ENCODE measurements around the gene LRRC26. TPM values are rescaled to one million over a fixed set of nuclear protein-coding genes. Genes with fewer than 3 reads are reported as not detected.

Gene LRRC26
- total RNA-seq (0.28 TPM), polyA plus RNA-seq (0.05 TPM)
- long read RNA-seq, donor 1, result 0 reads
- long read RNA-seq, donor 2, result 0 reads
- long read RNA-seq, donor 3, partial matches to known transcripts, result 0 of 2 reads
- long read RNA-seq, donor 3, other reads (novel, unspliced or antisense), result 0 of 2 reads
- long read RNA-seq, donor 4, partial matches to known transcripts, result 0 of 2 reads
- long read RNA-seq, donor 4, other reads (novel, unspliced or antisense), result 0 of 2 reads
- long read RNA-seq, donor 5, partial matches to known transcripts, result 0 of 1 reads
- long read RNA-seq, donor 5, other reads (novel, unspliced or antisense), result 0 of 1 reads
- long read RNA-seq, donor 6, partial matches to known transcripts, result 0 of 4 reads
- long read RNA-seq, donor 6, other reads (novel, unspliced or antisense), result 0 of 4 reads
- long read RNA-seq, donor 7, partial matches to known transcripts, result 0 of 1 reads
- long read RNA-seq, donor 7, other reads (novel, unspliced or antisense), result 0 of 1 reads
- long read RNA-seq, donor 8, partial matches to known transcripts, result 0 of 1 reads
- long read RNA-seq, donor 8, other reads (novel, unspliced or antisense), result 0 of 1 reads
- long read RNA-seq, donor 9, result 0 reads
- long read RNA-seq, donor 10, partial matches to known transcripts, result 0 of 1 reads
- long read RNA-seq, donor 10, other reads (novel, unspliced or antisense), result 0 of 1 reads

GRCh38 chr9:137169896-137170358 lies at the start of gene LRRC26:
Gene LRRC26 (minus strand): TSS chr9:137170051. CDS start chr9:137169943, 108 bp downstream.
- WGBS, result 25% methylated on average over 41 of the region's 41 CpGs
- H3K27me3 ChIP-seq (ENCODE audit: control insufficient read depth in 2 of 2, insufficient read depth in 1 of 2, low read length in 1 of 2), result peaks cover 56 to 98% of the 10 kb centered on the region in 2 donors

DNA sequence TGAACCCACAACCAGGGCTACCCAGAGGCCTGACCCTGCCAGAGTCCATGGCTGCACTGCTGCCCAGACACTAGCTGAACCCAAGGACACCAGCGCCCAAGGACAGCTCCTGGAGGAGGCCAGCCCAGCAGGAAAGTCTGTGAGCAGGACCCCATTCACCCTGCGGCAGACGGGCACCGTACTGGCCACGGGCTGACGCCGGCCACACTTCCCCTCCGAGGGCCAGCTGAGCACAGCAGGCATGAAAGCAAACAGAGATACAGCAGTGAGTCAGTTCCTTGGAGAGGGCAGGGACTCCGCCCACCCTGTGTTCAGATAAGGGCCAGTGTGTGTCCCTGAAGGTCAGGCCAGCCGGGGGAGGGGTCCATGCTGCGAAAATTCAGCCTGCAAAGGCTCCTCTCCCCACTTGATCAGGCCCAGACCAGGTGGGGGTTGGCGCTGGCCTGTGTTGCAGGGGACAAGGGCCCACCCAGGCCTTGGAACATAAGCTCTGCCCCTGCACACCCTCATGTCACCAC lies 49.0 kb upstream of the LRRC26 start:
- H3K36me3 ChIP-seq (ENCODE audit: control insufficient read depth in 2 of 2, insufficient read depth in 2 of 2, low read length in 1 of 2), result peaks cover 20 to 30% of the 10 kb centered on the region in 2 donors
- H3K27me3 ChIP-seq (ENCODE audit: control insufficient read depth in 2 of 2, insufficient read depth in 1 of 2, low read length in 1 of 2), result peaks cover 19 to 32% of the 10 kb centered on the region in 2 donors
- DNase-seq (ENCODE audit: low read depth in 6 of 9, low spot score in 9 of 9), result no peak
- H3K9me3 ChIP-seq (ENCODE audit: control insufficient read depth in 2 of 2, insufficient read depth in 1 of 2, low read length in 1 of 2), result no peaks in the 10 kb centered on the region
- H3K4me3 ChIP-seq (ENCODE audit: low read length in 2 of 2), result no peak overlapping the region
- H3K27ac ChIP-seq (ENCODE audit: low read depth in 1 of 2, low read length in 1 of 2), result no peak overlapping the region
- H3K4me1 ChIP-seq (ENCODE audit: control insufficient read depth in 2 of 2, insufficient read depth in 2 of 2, low read length in 2 of 2), result peaks cover 10 to 14% of the 10 kb centered on the region in 2 donors
- WGBS, result 95% methylated on average over 12 of the region's 12 CpGs

More at GRCh38 chr9:137169896-137170358, at the start of gene LRRC26:
- Histone ChIP-seq H3K4me1 (ENCODE audit: control insufficient read depth in 2 of 2, insufficient read depth in 2 of 2, low read length in 2 of 2) (peaks cover 38 to 41% of the 10 kb centered on the region in 2 donors), H3K4me3 (ENCODE audit: low read length in 2 of 2) (peak within 1 kb of the TSS in 1 of 2 donors; percentile 17), H3K27ac (ENCODE audit: low read depth in 1 of 2, low read length in 1 of 2) (no peak within 1 kb of the TSS), H3K36me3 (ENCODE audit: control insufficient read depth in 2 of 2, insufficient read depth in 2 of 2, low read length in 1 of 2) (no peaks in the 10 kb centered on the region), H3K9me3 (ENCODE audit: control insufficient read depth in 2 of 2, insufficient read depth in 1 of 2, low read length in 1 of 2) (no peaks in the 10 kb centered on the region)
- DNase-seq (ENCODE audit: low read depth in 6 of 9, low spot score in 9 of 9), result no peak

DNA sequence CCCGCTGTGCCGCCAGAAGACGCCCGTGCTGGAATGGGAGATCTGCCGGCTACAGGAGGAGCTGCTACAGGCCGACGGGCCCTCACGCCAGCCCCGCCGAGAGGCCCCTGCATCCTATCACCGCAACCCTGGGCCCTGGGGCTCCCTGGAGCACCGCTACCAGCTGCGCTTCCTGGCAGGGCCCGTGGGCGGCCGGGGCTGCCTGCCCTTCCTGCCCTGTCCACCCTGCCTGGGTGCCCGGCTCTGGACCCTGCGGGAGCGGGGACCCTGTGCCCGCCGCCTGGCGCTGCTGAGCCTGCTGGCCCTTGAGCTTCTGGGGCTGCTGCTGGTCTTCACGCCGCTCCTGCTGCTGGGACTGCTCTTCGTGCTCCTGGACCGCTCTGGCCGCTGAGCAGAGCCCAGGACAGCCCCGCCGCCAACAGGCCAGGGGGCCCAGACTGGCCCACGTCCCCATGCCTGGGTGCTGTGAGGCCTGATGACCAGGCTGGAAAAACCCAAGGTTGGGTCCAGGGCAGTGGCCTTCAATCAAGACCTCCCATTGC lies 48.4 kb upstream of the LRRC26 start:
- Histone ChIP-seq H3K4me3 (ENCODE audit: low read length in 2 of 2) (no peak overlapping the region), H3K4me1 (ENCODE audit: control insufficient read depth in 2 of 2, insufficient read depth in 2 of 2, low read length in 2 of 2) (peaks cover 7 to 14% of the 10 kb centered on the region in 2 donors), H3K36me3 (ENCODE audit: control insufficient read depth in 2 of 2, insufficient read depth in 2 of 2, low read length in 1 of 2) (peaks cover 23 to 31% of the 10 kb centered on the region in 2 donors), H3K9me3 (ENCODE audit: control insufficient read depth in 2 of 2, insufficient read depth in 1 of 2, low read length in 1 of 2) (no peaks in the 10 kb centered on the region), H3K27ac (ENCODE audit: low read depth in 1 of 2, low read length in 1 of 2) (no peak overlapping the region), H3K27me3 (ENCODE audit: control insufficient read depth in 2 of 2, insufficient read depth in 1 of 2, low read length in 1 of 2) (peaks cover 19 to 32% of the 10 kb centered on the region in 2 donors)
- DNase-seq (ENCODE audit: low read depth in 6 of 9, low spot score in 9 of 9), result no peak
- WGBS, result 97% methylated on average over 30 of the region's 30 CpGs

DNA sequence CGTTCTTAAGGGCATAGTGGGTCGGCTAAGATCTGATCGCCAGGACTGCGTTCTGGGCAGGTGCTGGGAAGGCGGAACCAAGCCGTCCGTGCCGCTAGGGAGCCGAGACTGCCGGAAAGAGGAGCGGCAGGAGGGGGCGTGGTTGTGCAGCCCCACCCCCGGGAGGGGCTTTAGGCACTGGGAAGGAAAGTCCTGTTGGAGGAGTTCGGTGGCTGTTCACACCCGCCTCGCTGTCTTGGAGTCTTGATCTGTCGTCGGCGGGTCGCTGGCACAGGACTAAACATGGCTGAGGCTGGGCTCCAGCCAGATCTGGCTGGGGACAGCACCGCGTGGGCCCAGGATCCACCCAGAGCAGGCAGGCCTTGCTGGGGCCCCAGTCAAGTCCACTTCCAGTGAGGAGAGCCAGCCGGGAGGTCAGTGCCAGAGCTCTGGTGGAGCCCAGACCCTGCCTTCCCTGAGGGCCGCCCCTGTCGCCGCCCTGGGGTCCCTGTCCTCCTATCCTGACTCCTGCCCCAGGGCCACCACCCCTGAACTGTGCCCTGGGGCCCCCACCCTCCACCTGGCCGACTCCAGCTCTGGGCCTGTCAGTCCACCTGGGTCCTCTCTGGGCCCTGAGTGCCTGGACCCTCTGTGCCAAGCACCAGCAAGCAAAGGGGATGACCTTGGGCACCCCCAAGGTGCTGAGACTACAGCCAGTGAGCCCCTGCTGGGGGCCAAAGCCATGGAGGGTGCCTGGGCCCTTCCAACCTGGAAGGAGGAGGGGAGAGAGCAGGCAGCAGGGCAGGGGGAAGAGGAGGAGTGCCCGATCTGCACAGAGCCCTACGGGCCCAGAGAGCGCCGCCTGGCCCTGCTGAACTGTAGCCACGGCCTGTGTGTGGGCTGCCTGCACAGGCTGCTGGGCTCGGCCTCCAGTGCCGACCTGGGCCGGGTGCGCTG lies 47.7 kb upstream of the LRRC26 start:
- Histone ChIP-seq H3K4me3 (ENCODE audit: low read length in 2 of 2) (no peak overlapping the region), H3K4me1 (ENCODE audit: control insufficient read depth in 2 of 2, insufficient read depth in 2 of 2, low read length in 2 of 2) (peaks cover under 1 to 10% of the 10 kb centered on the region in 2 donors), H3K36me3 (ENCODE audit: control insufficient read depth in 2 of 2, insufficient read depth in 2 of 2, low read length in 1 of 2) (peaks cover 23 to 38% of the 10 kb centered on the region in 2 donors), H3K27me3 (ENCODE audit: control insufficient read depth in 2 of 2, insufficient read depth in 1 of 2, low read length in 1 of 2) (peaks cover 16 to 26% of the 10 kb centered on the region in 2 donors), H3K27ac (ENCODE audit: low read depth in 1 of 2, low read length in 1 of 2) (peak overlapping the region in 1 of 2 donors; percentile 46), H3K9me3 (ENCODE audit: control insufficient read depth in 2 of 2, insufficient read depth in 1 of 2, low read length in 1 of 2) (no peaks in the 10 kb centered on the region)
- DNase-seq (ENCODE audit: low read depth in 6 of 9, low spot score in 9 of 9), result no peak
- 91% methylated on average over 36 of the region's 36 CpGs for WGBS

- DNase-seq (ENCODE audit: low read depth in 6 of 9, low spot score in 9 of 9), result no peak
- WGBS, result 97% methylated on average over 30 of the region's 30 CpGs
- Histone ChIP-seq H3K27me3 (ENCODE audit: control insufficient read depth in 2 of 2, insufficient read depth in 1 of 2, low read length in 1 of 2) (peaks cover 4 to 17% of the 10 kb centered on the region in 2 donors), H3K4me3 (ENCODE audit: low read length in 2 of 2) (no peak overlapping the region), H3K9me3 (ENCODE audit: control insufficient read depth in 2 of 2, insufficient read depth in 1 of 2, low read length in 1 of 2) (no peaks in the 10 kb centered on the region), H3K36me3 (ENCODE audit: control insufficient read depth in 2 of 2, insufficient read depth in 2 of 2, low read length in 1 of 2) (peaks cover 23 to 40% of the 10 kb centered on the region in 2 donors), H3K4me1 (ENCODE audit: control insufficient read depth in 2 of 2, insufficient read depth in 2 of 2, low read length in 2 of 2) (no peaks in the 10 kb centered on the region), H3K27ac (ENCODE audit: low read depth in 1 of 2, low read length in 1 of 2) (peak overlapping the region in 1 of 2 donors; percentile 52)
Observed at GRCh38 chr9:137216188-137216965, 46.5 kb upstream of the LRRC26 start.

GRCh38 chr9:137215196-137215986 lies 45.5 kb upstream of the LRRC26 start:
- WGBS, result 98% methylated on average over 22 of the region's 22 CpGs
- H3K9me3 ChIP-seq (ENCODE audit: control insufficient read depth in 2 of 2, insufficient read depth in 1 of 2, low read length in 1 of 2), result no peaks in the 10 kb centered on the region
- H3K4me3 ChIP-seq (ENCODE audit: low read length in 2 of 2), result no peak overlapping the region
- H3K27me3 ChIP-seq (ENCODE audit: control insufficient read depth in 2 of 2, insufficient read depth in 1 of 2, low read length in 1 of 2), result peaks cover 0 to 7% of the 10 kb centered on the region in 2 donors
- peaks cover 23 to 40% of the 10 kb centered on the region in 2 donors for H3K36me3 ChIP-seq (ENCODE audit: control insufficient read depth in 2 of 2, insufficient read depth in 2 of 2, low read length in 1 of 2)
- no peak overlapping the region for H3K27ac ChIP-seq (ENCODE audit: low read depth in 1 of 2, low read length in 1 of 2)
- H3K4me1 ChIP-seq (ENCODE audit: control insufficient read depth in 2 of 2, insufficient read depth in 2 of 2, low read length in 2 of 2), result no peaks in the 10 kb centered on the region
- no peak for DNase-seq (ENCODE audit: low read depth in 6 of 9, low spot score in 9 of 9)

DNA sequence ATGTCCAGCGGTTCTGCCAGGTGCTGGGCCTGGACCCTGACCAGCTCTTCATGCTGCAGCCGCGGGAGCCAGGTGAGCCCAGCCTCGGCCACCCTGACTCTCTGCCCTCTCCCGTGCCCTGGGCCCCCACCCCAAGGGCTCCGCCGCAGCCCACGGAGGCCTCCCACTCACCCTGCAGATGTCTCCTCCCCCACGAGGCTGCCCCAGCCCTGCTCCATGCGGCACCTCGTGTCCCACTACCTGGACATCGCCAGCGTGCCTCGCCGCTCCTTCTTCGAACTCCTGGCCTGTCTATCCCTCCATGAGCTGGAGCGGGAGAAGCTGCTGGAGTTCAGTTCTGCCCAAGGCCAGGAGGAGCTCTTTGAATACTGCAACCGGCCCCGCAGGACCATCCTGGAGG lies 44.8 kb upstream of the LRRC26 start:
- peaks cover 23 to 45% of the 10 kb centered on the region in 2 donors for H3K36me3 ChIP-seq (ENCODE audit: control insufficient read depth in 2 of 2, insufficient read depth in 2 of 2, low read length in 1 of 2)
- no peaks in the 10 kb centered on the region for H3K9me3 ChIP-seq (ENCODE audit: control insufficient read depth in 2 of 2, insufficient read depth in 1 of 2, low read length in 1 of 2)
- H3K4me1 ChIP-seq (ENCODE audit: control insufficient read depth in 2 of 2, insufficient read depth in 2 of 2, low read length in 2 of 2), result no peaks in the 10 kb centered on the region
- H3K27me3 ChIP-seq (ENCODE audit: control insufficient read depth in 2 of 2, insufficient read depth in 1 of 2, low read length in 1 of 2), result no peaks in the 10 kb centered on the region
- no peak overlapping the region for H3K4me3 ChIP-seq (ENCODE audit: low read length in 2 of 2)
- 99% methylated on average over 19 of the region's 19 CpGs for WGBS
- DNase-seq (ENCODE audit: low read depth in 6 of 9, low spot score in 9 of 9), result no peak
- H3K27ac ChIP-seq (ENCODE audit: low read depth in 1 of 2, low read length in 1 of 2), result no peak overlapping the region

Measured in thymus (tissue), 14 donors.